SU-DHL-6 (cell line): ENCODE data around the gene CLDN10.

ENCODE experiments used
- H2AFZ ChIP-seq: fragments of 200-600 bp; sonication (generic); 2 replicates; pipeline ENCODE4 v1.6.1; 2014; ENCODE audit warnings: low read depth, mild to moderate bottlenecking, moderate library complexity, mixed read lengths, antibody characterized with exemption, low read length; ENCODE audit not compliant: severe bottlenecking
- H3F3A ChIP-seq: fragments of 200-600 bp; shearing (Covaris generic); 2 replicates; pipeline ENCODE4 v1.6.0; 2016; ENCODE audit warnings: antibody characterized with exemption, mild to moderate bottlenecking; ENCODE audit not compliant: insufficient read depth
- H3K27ac ChIP-seq: fragments of 200-600 bp; sonication (generic); 2 replicates; pipeline ENCODE4 v1.5.1; 2016; ENCODE audit warnings: low read depth, mild to moderate bottlenecking, low read length, moderate library complexity, mixed read lengths
- H3K27me3 ChIP-seq: fragments of 200-600 bp; sonication (generic), shearing (Covaris generic); 2 replicates; pipeline ENCODE4 v1.6.0; 2014; ENCODE audit warnings: mild to moderate bottlenecking, low read length
- H3K36me3 ChIP-seq: fragments of 200-600 bp; sonication (generic); 2 replicates; pipeline ENCODE4 v1.6.1; 2014; ENCODE audit warnings: mild to moderate bottlenecking, low read length, mixed read lengths
- H3K4me2 ChIP-seq: fragments of 300-600, 200-600 bp; shearing (Covaris generic), sonication (generic); 2 replicates; pipeline ENCODE4 v1.6.0; 2014; ENCODE audit warnings: low read length, low read depth, mild to moderate bottlenecking; ENCODE audit not compliant: poor library complexity, severe bottlenecking
- H3K4me3 ChIP-seq: fragments of 200-600 bp; sonication (generic); 2 replicates; pipeline ENCODE4 v1.5.1; 2014; ENCODE audit warnings: antibody characterized with exemption, low read length, mild to moderate bottlenecking, mixed read lengths; ENCODE audit not compliant: insufficient read depth, poor library complexity, severe bottlenecking
- H3K79me2 ChIP-seq: fragments of 200-600 bp; sonication (generic); 2 replicates; pipeline ENCODE4 v1.6.1; 2014; ENCODE audit warnings: mild to moderate bottlenecking, low read length, moderate library complexity; ENCODE audit not compliant: insufficient read depth
- H3K9ac ChIP-seq: fragments of 200-600 bp; sonication (generic); 2 replicates; pipeline ENCODE4 v1.7.0; 2014; ENCODE audit warnings: mild to moderate bottlenecking, low read length
- H3K9me2 ChIP-seq: fragments of 200-600 bp; sonication (generic); replicated peaks from 2 replicates; pipeline ENCODE4 v1.6.1; 2014; ENCODE audit warnings: low read length; ENCODE audit not compliant: insufficient read depth
- H3K9me3 ChIP-seq: fragments of 200-600 bp; sonication (generic); 2 replicates; pipeline ENCODE4 v1.6.1; 2014; ENCODE audit warnings: low read length, mixed read lengths; ENCODE audit not compliant: insufficient read depth
- H4K20me1 ChIP-seq: fragments of 200-600 bp; sonication (generic); 2 replicates; pipeline ENCODE4 v1.6.1; 2014; ENCODE audit warnings: low read depth, mild to moderate bottlenecking, antibody characterized with exemption, low read length, moderate library complexity, mixed read lengths
- EZH2phosphoT487 ChIP-seq: fragments of 200-600 bp; sonication (generic), shearing (Covaris generic); conservative IDR thresholded peaks from 2 replicates; pipeline ENCODE4 v1.6.1; 2018; ENCODE audit warnings: mild to moderate bottlenecking, antibody characterized with exemption, low read length, moderate library complexity, mixed read lengths
- TF ChIP-seq, protein P1 (sequence below): fragments of 200-600 bp; sonication (generic); IDR thresholded peaks from one replicate; pipeline ENCODE4 v1.5.1; 2017; ENCODE audit warnings: antibody characterized with exemption, mild to moderate bottlenecking, low read length, moderate library complexity; ENCODE audit not compliant: insufficient read depth, poor library complexity, severe bottlenecking

Gene CLDN10

DNA sequence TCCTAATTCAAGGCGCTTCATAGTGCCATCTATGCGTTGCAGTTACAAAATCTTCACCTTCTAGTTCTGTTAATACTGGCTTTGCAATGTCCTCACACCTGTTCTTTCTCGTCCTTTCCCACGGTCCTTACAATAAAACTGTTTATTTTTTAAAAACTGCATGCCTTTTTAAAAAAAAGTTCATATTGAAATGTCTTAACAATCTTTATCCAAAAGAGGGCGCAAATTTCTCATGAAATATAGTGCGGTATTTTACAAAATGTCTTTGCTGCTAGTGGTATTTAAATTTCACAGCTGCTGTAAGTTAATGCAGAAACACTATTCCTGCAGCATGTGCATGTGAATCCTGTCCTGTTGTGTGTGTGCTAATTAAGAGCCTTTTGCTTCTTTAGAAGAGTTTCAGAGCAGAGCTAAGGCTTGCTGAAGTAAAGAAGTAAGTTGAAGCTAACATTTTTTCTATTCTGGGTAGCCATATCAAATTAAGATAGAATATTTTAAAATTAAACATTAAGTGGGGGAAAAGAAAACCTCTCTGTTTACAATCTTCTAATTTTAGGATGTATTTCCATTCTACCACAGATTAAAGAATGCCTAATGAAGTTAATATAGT, 15.8 kb upstream of the CLDN10 start:
- H3K4me2 ChIP-seq, result no peak overlapping the region
- H3K27me3 ChIP-seq, result no peaks in the 10 kb centered on the region
- no peaks in the 10 kb centered on the region for H3K36me3 ChIP-seq
- no peaks in the 10 kb centered on the region for H4K20me1 ChIP-seq
- TF ChIP-seq, protein P1, sequence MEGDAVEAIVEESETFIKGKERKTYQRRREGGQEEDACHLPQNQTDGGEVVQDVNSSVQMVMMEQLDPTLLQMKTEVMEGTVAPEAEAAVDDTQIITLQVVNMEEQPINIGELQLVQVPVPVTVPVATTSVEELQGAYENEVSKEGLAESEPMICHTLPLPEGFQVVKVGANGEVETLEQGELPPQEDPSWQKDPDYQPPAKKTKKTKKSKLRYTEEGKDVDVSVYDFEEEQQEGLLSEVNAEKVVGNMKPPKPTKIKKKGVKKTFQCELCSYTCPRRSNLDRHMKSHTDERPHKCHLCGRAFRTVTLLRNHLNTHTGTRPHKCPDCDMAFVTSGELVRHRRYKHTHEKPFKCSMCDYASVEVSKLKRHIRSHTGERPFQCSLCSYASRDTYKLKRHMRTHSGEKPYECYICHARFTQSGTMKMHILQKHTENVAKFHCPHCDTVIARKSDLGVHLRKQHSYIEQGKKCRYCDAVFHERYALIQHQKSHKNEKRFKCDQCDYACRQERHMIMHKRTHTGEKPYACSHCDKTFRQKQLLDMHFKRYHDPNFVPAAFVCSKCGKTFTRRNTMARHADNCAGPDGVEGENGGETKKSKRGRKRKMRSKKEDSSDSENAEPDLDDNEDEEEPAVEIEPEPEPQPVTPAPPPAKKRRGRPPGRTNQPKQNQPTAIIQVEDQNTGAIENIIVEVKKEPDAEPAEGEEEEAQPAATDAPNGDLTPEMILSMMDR, result peak; percentile 28
- no peak for TF ChIP-seq EZH2phosphoT487
- no peak overlapping the region for H2AFZ ChIP-seq
- no peaks in the 10 kb centered on the region for H3K9me3 ChIP-seq
- no peaks in the 10 kb centered on the region for H3K79me2 ChIP-seq
- no peaks in the 10 kb centered on the region for H3F3A ChIP-seq
- no peaks in the 10 kb centered on the region for H3K9me2 ChIP-seq
- no peak overlapping the region for H3K27ac ChIP-seq
- no peak overlapping the region for H3K4me3 ChIP-seq
- H3K9ac ChIP-seq, result no peak overlapping the region

- Histone ChIP-seq H2AFZ (no peak overlapping the region), H3K27ac (no peak overlapping the region), H3F3A (no peaks in the 10 kb centered on the region), H4K20me1 (no peaks in the 10 kb centered on the region; the same call in 1 of the 2 replicates), H3K9ac (no peak overlapping the region), H3K9me2 (no peaks in the 10 kb centered on the region), H3K79me2 (no peaks in the 10 kb centered on the region), H3K27me3 (no peaks in the 10 kb centered on the region), H3K36me3 (no peaks in the 10 kb centered on the region), H3K9me3 (no peaks in the 10 kb centered on the region), H3K4me2 (no peak overlapping the region), H3K4me3 (no peak overlapping the region)
- TF ChIP-seq, protein P1, result no peak
- no peak for TF ChIP-seq EZH2phosphoT487
Measured at GRCh38 chr13:95540888-95541287, 11.6 kb upstream of the CLDN10 start.

DNA sequence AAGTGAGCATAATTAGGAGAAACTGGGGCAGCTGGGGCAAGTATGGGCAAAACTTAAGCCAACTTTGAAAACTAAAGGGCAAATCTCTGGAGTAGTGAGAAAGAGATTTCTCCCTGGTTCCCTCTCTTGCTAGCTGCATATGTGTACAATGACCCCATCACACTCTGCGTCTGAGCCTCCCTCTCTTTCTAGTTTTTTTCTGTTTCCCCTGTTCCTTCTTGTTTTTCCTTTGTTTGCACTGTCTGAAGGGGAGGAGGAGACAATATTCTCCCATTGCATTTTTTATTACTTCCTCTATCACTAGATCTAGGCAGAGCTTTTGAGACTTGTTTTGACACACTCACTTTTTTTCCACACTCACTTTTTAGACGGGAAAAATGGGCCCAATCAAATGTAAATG, 11.2 kb upstream of the CLDN10 start:
- H2AFZ ChIP-seq, result no peak overlapping the region
- H4K20me1 ChIP-seq, result no peaks in the 10 kb centered on the region; the same call in 1 of the 2 replicates
- H3F3A ChIP-seq, result no peaks in the 10 kb centered on the region
- H3K27me3 ChIP-seq, result no peaks in the 10 kb centered on the region
- H3K79me2 ChIP-seq, result no peaks in the 10 kb centered on the region
- no peak overlapping the region for H3K27ac ChIP-seq
- TF ChIP-seq EZH2phosphoT487, result no peak
- TF ChIP-seq, protein P1, result no peak
- no peak overlapping the region for H3K4me3 ChIP-seq
- no peaks in the 10 kb centered on the region for H3K9me2 ChIP-seq
- H3K36me3 ChIP-seq, result no peaks in the 10 kb centered on the region
- no peak overlapping the region for H3K4me2 ChIP-seq
- H3K9ac ChIP-seq, result no peak overlapping the region
- H3K9me3 ChIP-seq, result no peaks in the 10 kb centered on the region
